Sciatic nerve (tissue), 2 donors: Measurements from ENCODE around the gene AGBL1. TPM values are rescaled to one million over a fixed set of nuclear protein-coding genes. Genes with fewer than 3 reads are reported as not detected.
"Not testable (repeated sequence)": the region's sequence is repeated elsewhere in the genome, so short reads cannot be mapped to it uniquely, and the experiment has no call there.

Experiments used
- ATAC-seq: fragments of 200-7000 bp; cut with Tn5 transposase; one replicate; pipeline ENCODE4 v1.9.1; 2020; ENCODE audit warnings: mild to moderate bottlenecking, moderate library complexity
- DNase-seq: peaks from one replicate; pipeline ENCODE4 v3.0.0-alpha.2; 2020; ENCODE audit warnings: low spot score
- intact Hi-C: fragments of 100-400 bp; cut with DNase I; formaldehyde crosslinking; loops from one replicate; pipeline ENCODE4 v1.14.2; 2022
- total RNA-seq: library from RNA; stranded (reverse); fragmentation: NEBNext Ultra II Directional; extraction: Animal tissue kit (Norgen Biotek cat#: 25700); gene quantifications from one replicate; pipeline ENCODE4 v1.2.1, GENCODE V29; 2021
- donor health status: DM: no; HTN: no; CAD: no.
- donor health status: DM: no; HTN: no; CAD: no.

Gene AGBL1
- total RNA-seq, 1 donor from 2014 or later = 0.49 TPM

DNA sequence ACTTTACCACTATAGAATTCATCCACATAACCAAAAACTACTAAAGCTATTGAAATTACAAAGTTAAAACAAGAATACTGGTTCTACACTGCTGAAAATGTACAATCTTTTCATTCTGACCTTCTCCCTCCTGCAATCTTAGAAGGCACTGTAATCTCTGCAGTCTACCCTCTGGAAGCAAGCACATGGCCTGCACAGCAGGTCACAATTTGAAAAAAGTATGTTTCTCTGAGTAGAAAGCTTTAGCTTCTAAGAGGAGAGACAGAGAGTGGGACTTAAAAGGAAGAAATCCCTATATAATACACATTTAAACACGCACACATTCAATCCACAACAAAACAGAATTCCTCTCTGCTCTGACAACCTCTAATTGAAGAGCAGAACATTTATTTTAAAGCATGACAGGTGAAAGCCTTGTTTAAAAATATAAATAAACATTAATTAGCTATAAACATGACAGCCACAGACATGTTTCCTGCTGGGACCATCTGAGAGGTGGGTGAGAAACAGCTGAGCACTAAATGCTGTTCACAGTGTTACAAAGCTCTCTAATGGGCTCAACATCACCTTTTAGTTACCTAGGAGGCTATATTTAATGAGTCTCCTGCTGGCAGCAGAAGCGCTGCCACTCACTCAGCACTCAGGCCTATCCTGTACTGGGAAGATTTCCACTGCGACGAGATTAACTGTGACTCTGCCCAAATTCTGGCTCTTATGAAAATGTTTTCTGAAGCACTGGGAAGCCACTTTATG, 447.4 kb downstream of the AGBL1 start:
- intact Hi-C loops = no loop called here
- DNase-seq (no peak), ATAC-seq (no peak)

DNA sequence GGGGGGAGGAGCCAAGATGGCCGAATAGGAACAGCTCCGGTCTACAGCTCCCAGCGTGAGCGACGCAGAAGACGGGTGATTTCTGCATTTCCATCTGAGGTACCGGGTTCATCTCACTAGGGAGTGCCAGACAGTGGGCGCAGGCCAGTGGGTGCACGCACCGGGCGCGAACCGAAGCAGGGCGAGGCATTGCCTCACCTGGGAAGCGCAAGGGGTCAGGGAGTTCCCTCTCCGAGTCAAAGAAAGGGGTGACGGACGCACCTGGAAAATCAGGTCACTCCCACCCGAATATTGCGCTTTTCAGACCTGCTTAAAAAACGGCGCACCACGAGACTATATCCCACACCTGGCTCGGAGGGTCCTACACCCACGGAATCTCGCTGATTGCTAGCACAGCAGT, 448.4 kb downstream of the AGBL1 start:
- DNase-seq, intact Hi-C loops, ATAC-seq: not testable (repeated sequence)

DNA sequence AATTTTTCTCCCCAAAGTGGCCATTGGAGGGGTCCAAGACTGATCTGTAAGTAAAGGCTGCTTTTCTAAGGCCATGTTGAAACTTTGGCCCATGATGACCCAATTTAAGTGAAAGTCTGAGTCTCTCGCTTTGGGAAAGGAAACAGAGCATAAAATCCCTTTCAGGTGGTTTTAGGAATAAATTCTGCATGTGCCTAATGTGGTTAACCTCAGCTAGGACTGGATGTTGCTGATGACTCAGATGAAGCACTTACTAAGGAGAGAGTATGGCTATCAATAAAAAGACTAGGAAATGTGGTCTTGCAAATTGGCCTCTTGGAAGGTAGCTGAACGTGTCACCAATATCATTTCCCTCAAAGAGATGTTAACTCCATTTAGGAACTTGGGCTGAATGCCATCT, 458.5 kb downstream of the AGBL1 start:
- intact Hi-C loops = no loop called here
- DNase-seq (no peak), ATAC-seq (no peak)

DNA sequence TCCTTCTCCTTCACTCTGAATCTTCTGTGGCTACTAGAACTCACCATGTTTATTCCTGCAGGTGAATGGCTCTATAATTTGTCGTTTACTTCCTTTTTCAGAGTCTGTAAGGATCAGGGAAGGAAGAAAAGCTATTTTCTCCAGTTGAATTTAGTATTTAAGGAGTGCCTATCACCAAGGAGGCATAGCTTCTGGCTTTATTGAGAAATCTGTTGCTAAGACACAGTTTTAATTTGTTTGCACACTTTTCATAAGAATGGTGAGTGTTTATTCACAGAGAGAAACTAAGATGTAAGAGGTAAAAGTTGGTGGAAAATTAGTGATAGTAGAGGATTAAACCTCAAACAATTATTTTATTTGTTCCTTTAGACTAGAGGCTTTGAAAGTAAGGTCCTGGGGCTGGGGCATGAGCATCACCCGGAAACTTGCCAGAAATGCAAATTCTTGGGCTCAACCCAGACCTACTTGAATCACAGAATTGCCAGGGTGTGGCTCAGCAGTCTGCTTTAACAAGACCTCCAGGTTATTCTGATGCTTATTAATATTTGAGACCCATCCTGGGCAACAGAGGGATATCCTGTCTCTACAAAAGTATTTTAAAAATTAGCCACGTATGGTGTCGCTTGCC, 461.3 kb downstream of the AGBL1 start:
- no peak for ATAC-seq
- intact Hi-C loops = no loop called here
- DNase-seq = no peak

DNA sequence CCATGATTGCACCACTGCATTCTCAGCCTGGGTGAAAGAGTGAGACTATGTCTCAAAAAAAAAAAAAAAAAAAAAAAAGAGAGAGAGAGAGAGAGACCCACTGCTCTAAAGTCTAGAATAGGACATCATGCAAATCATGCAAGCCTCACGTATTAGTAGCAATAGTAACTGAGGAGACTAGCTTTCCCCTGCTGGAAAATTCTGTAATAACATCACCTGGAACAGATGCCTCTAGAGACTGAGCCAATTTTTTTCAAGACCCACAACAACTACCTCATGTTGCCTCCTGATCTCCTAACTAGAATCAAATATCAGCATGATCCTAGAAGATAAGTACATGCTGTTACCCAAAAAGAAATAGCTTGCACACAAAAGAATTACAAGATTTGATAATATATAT, 461.9 kb downstream of the AGBL1 start:
- intact Hi-C loops = no loop called here
- ATAC-seq = no peak

DNA sequence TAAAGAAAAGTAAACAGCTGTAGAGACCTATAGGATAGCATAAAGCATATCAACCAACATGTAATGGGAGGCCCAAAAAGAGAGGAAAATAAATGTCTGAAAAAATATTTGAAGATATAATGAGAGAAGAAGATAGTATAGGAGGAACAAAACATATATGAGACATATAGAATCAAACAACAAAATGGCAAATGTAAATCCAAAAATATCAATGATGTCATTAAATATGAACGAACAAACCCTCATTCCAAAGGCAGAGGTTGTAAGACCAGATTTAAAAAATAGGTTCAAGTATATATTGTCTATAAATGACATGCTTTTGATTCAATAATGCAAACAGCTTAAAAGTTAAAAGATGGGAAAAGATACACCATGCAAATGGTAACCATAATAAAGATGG, 470.4 kb downstream of the AGBL1 start:
- DNase-seq = no peak
- ATAC-seq = no peak
- intact Hi-C loops = no loop called here

More for the DNA sequence above, 461.9 kb downstream of the AGBL1 start:
- no peak for DNase-seq

DNA sequence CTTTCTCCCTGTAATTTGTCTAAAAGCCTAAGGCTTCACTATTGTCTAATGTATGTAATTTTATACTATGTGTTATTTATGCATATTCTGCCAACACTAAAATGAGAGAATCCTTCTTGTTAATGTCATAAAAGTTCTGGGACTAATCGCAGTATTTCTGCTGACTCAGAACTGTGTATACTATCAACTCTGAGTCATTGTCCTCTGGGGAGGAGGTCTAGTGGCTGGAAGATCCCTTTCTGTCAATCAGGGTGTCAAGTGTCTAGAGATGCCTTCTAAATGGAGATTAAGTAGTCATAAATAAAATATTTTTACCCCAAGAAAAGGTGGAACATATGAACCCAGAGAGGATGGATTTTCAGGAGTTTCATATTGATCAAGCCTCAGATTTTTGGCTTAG, 473.4 kb downstream of the AGBL1 start:
- intact Hi-C loops = no loop called here
- DNase-seq = no peak
- ATAC-seq = no peak

DNA sequence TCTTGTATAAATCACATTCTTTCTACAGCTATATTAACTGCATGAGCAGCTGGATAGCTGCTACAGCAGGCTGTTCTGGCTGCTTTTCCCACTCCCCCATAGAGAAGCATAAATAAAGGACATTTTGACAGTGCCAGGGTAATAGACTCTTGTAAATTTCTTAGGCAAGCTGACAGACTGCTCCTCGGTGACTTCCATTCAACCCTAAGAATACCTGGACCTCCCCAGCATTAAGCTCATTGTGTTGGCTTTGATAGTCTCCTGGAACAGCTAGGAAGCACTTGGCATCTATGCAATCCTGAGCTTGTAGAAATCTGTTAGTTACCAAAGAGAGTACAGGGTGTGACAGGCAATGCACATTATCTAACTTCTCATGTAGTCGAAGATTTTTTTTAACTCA, 475.4 kb downstream of the AGBL1 start:
- no peak for DNase-seq
- ATAC-seq = peak; percentile 49
- intact Hi-C loops = no loop called here

DNA sequence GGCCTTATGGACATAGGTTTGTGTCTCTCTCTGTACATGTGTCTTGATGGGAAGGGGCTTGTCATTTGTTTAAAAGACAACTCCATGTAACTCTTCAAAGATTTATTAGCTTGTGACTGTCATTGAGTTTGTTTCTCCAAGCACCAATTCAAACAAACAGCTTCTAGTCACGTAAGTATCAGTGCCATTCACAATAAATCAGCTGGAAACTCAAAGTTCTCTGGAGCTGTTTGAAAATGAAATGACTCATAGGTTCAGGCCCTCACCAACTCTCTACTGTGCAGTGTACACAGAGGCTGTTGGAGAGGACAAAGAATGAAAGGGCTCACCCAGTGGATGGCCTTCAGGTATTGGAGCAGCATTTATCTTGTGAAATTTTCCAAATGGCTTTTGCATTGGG, 476.3 kb downstream of the AGBL1 start:
- ATAC-seq = no peak
- DNase-seq = no peak
- intact Hi-C loops = no loop called here

DNA sequence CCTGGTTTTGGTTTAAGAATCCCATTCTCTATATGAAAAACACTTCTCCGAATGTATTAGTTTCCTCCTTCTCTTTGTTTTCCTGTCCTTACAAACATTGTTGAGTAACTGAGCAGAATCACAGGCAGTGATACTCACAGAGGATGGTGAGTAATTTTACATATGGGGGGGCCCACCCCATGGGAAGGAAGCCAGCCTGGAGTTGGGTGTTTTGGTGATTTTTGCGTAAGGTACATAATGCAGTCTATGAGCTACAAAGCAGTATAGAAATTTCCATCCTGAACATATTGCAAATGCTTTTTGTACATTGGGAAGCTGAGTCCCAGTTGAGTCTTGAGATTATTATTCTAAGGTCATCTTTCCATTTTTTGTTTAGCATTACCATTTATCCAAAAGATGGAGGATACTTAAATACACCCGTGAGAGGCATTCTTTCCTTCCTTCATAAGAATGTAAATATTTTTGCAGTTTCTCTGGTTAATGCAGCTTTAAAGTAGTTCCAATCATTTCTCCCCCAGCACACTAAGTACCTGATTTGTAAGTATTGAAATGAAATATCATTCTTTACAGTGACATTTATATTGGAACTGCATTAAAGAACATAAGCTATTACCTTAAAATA, 476.8 kb downstream of the AGBL1 start:
- intact Hi-C loops = no loop called here
- ATAC-seq (no peak), DNase-seq (no peak)

DNA sequence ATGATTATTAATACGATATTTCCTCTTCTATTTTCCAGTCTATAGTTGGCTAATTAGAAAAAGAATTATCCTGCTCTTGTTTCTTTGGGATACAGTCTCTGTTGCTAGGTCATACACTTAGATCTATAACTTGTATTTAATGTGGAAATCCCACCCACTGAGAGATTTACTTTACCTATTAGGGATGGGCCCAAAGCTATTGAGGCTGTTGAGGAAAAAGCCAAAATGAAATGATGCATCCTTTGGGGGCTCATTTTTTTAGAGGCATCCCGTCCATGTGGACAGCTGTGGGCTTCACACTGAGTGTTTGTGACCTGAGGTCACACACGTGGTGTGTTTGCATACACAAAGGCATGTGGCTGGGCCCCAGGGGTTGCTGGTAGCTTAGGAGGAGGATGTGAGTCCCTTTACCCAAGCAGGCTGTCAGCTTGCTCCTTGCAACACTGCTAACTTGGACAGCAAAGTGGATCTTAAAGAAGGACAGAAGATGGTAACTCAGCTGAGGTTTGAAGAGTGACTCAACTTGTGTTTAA, 477.4 kb downstream of the AGBL1 start:
- DNase-seq (no peak), ATAC-seq (peak; percentile 30)
- intact Hi-C loops = no loop called here

DNA sequence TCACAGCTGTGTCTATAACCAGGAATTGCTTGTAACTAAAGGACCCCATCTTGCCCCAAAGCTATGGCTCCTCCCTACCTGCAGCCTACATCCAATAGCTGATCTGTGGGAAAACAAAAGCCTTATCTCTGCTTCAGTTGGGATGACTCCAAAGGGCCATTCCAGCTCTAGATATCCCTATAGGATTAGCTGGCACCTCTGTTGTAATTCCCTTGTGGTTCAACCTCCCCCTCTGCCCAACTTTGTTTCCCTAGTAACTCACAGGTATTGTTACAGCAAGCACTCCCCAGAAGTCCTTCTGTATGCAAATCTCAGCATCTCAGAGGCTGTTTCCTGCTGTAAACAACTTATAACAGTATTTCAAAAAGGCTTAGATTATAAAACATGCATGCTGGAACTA, 478.6 kb downstream of the AGBL1 start:
- no peak for DNase-seq
- intact Hi-C loops = no loop called here
- ATAC-seq = no peak

DNA sequence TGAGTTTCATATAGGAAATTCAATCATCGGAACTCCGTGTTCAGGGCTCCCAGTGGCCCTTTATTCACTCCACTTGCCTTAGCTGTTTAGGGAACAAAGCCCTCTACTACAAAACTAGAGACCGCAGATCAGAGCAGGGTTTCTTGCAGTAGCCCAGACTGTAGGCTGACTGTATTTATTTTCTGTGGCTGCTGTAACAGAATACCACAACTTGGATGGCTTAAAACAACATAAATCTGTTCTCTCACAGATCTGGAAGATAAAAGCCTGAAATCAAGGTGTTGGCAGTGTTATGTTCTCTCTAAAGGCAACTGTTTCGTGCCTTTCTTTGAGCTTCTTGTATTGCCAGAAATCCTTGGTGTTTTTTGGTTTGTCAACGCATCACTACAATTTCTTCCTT, 479.0 kb downstream of the AGBL1 start:
- intact Hi-C loops = no loop called here
- ATAC-seq = no peak
- no peak for DNase-seq

DNA sequence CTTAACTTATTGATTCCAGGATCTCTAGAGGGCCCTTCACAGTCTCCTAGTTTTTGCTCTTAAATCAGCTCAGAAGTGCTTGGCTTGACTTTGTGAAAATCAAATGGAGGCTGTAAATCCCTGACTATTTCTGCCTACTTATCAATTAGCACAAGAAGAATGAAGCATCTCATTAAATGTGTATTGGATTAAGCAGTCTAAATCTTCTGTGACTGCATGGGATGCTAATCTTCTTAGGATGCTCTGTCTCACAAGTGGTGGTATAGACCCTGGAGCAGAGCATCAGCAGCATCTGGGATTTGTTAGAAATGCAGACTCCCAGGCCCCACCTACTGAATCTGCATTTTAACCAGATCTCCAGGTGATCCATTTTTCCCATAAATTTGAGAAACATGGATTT, 488.7 kb downstream of the AGBL1 start:
- ATAC-seq = no peak
- no peak for DNase-seq
- intact Hi-C loops = no loop called here

DNA sequence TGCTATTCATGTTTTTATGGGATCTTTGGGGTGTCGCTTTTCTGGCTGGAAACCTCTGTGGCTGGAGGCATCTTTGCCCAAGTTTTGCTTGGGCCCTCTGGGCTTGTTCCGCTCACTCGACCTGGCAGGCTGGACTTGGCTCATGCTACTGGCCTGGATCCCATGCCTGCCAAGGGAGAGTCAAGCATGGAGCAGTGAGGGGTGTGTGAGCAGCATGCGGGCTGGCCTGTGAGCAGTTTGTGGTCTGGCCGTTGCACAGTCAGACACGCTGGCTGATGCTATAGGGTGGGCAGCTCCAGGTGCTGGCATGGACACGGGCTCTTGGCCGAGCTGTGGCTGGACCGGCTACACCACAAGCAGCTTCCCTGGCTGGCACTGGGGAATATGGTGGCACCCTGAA, 491.1 kb downstream of the AGBL1 start:
- ATAC-seq (no peak), DNase-seq (no peak)
- intact Hi-C loops = no loop called here

DNA sequence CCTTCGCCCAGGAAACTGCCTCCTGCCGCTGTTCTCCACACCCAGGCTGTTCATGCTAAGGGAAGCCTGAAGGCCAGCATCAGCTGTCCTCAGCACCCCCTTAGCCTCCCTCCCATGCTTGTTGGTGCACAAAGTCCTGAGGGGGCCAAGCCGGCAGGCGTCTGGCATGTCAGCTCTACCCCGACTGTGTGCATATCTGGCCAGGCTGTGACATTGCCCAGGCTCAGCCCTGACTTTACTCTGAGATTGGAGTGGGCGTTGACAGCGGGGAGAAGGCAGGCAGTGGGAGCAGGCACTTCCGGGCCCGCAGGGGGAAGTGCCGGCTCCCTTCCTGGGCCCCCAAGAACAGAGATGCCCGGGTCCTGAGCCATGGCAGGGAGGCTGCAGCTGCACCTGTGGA, 492.2 kb downstream of the AGBL1 start:
- no peak for ATAC-seq
- intact Hi-C loops = no loop called here
- DNase-seq = no peak

DNA sequence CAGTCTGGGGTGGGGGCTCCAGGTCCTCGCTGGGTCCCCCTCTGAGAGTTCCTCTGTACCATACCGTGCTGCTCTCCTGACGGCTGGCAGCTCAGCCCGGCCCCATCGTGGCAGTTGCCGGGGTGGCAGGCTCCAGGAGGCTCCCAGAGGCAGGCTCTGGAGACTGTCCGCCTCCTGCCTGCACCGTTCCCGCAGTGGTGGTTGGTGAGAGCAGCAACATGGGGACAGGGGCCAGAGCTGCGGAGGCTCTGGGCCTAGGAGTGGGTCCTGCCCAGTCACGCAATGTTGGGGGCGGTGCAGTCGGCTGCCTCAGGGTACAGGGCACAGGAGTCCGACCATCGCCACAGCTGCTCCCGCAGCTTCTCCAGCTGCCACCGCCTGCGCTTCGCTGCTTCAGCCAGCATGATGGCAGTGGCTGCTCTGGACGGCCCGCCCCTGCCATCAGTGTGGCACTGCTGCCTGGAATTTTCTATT, 492.7 kb downstream of the AGBL1 start:
- DNase-seq = no peak
- ATAC-seq = no peak
- intact Hi-C loops = no loop called here

DNA sequence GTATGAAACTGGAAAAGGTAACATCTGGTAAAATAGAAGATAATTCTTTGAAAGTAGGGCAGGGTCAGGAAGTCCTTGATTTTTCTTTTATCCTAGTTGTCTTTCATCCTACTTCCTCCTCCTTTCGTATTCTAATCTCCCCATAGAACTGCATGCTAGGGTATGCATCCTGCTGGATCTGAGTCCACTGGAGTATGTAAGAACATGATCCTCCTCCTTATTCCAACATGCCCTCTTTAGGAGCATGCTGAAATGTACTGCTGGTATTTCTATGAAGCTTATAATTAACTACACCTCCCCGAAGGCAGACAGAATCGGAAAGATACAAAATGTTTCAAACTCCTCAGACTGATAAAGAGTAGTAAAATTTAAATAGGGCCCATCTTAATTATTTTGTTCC, 493.8 kb downstream of the AGBL1 start:
- DNase-seq (no peak), ATAC-seq (no peak)
- intact Hi-C loops = no loop called here

DNA sequence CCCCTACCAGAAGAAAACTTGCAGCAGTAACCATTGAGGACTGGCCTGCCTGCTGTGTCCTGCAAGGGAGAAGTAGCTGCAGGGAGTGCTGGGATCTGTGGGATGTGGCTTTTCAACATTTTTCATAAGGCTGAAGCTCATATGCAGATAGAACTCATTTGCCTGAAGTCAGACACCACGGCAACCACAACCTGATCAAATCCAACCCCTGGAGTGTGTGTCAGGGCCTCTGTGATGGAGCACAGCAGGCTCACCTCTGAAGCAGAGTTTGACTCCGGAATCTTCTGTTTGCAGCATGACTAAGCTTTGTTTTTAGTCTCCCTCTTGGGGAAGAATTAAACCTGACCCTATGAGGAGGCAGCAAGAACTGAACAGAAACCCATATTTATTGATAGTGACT, 508.7 kb downstream of the AGBL1 start:
- no peak for DNase-seq
- intact Hi-C loops = no loop called here
- no peak for ATAC-seq

DNA sequence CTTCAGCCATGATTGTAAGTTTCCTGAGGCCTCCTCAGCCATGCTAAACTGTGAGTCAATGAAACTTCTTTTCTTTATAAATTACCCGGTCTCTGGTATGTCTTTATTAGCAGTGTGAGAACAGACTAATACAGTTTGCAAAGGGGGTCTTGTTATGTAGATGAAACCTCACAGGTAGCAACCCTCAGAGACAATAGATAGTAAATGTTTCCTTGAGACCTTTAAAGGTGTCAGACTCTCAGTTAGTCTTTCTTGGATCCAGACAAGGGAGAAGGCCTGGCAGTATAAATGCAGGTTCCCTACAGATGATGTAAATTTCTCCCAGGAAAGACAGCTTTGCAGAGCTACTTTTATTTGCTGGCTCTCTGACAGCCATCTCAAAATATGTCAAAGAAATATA, 510.8 kb downstream of the AGBL1 start:
- ATAC-seq (no peak), DNase-seq (no peak)
- intact Hi-C loops = no loop called here
